Stimulated activated memory B cell treated with anti-CD40 and anti-IgM and Interleukin-4, amounts not matched to agents 10 μg/mL and 1 μg/mL and 100 μg/mL, for 72 hours (primary cell): ENCODE results near the gene RHOV.

Source experiments
- ATAC-seq: fragments of 150-1000 bp; cut with Tn5 transposase; 2 replicates; pipeline ENCODE4 v1.10.0; 2021
- H3K27ac Mint-ChIP-seq: one replicate; pipeline ENCODE4 v1.8.0; 2022; ENCODE audit warnings: mild to moderate bottlenecking, mixed read lengths
- H3K27me3 Mint-ChIP-seq: one replicate; pipeline ENCODE4 v1.8.0; 2022; ENCODE audit warnings: mixed read lengths
- H3K36me3 Mint-ChIP-seq: one replicate; pipeline ENCODE4 v1.8.0; 2022; ENCODE audit warnings: mixed read lengths
- H3K4me1 Mint-ChIP-seq: one replicate; pipeline ENCODE4 v1.8.0; 2022; ENCODE audit warnings: mixed read lengths
- H3K4me3 Mint-ChIP-seq: one replicate; pipeline ENCODE4 v1.8.0; 2022; ENCODE audit warnings: mild to moderate bottlenecking, moderate library complexity, mixed read lengths
- H3K9me3 Mint-ChIP-seq: one replicate; pipeline ENCODE4 v1.8.0; 2022; ENCODE audit warnings: mixed read lengths

RHOV gene

GRCh38 chr15:40893019-40893670 is 19.1 kb upstream of the RHOV start:
- peak overlapping the region; percentile 99 for H3K27ac Mint-ChIP-seq
- H3K27me3 Mint-ChIP-seq: no peaks in the 10 kb centered on the region
- H3K9me3 Mint-ChIP-seq: no peaks in the 10 kb centered on the region
- no peak for ATAC-seq
- peaks cover 62% of the 10 kb centered on the region for H3K4me1 Mint-ChIP-seq
- H3K36me3 Mint-ChIP-seq: peaks cover 20% of the 10 kb centered on the region
- no peak overlapping the region for H3K4me3 Mint-ChIP-seq

GRCh38 chr15:40892447-40893012 is 18.5 kb upstream of the RHOV start:
- H3K27me3 Mint-ChIP-seq: no peaks in the 10 kb centered on the region
- no peak overlapping the region for H3K27ac Mint-ChIP-seq
- peaks cover 14% of the 10 kb centered on the region for H3K36me3 Mint-ChIP-seq
- H3K4me1 Mint-ChIP-seq: peaks cover 56% of the 10 kb centered on the region
- H3K9me3 Mint-ChIP-seq: no peaks in the 10 kb centered on the region
- H3K4me3 Mint-ChIP-seq: no peak overlapping the region
- ATAC-seq: no peak

DNA sequence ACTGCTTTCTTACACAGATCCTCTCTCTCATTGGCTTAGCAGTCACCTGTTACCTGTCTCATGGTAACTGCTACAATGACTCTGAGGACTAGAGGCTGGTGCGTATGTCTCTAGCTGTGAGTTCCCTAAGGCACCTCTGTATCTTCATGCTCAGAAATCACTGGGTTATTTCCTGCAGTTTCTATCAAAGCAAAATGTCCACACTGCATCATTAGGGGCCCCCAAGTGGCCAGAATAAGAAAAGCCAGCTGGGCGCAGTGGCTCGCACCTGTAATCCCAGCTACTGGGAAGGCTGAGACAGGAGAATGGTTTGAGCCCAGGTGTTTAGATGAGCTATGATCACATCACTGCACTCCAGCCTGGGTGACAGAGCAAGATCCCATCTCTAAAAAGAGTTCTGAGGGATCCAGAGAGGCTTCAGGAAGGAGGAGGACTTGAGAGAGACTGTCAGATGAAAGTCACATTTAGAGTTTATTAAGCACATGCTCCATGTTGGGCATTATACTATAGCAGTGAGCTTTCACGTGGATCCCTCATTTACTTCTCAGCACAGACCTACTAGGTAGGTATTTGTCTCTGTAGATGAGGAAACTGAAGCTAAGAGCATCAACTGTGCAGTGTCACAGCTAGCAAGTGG is 17.9 kb upstream of the RHOV start:
- peak overlapping the region; percentile 42 for H3K27ac Mint-ChIP-seq
- H3K4me3 Mint-ChIP-seq: no peak overlapping the region
- no peaks in the 10 kb centered on the region for H3K9me3 Mint-ChIP-seq
- H3K4me1 Mint-ChIP-seq: peaks cover 50% of the 10 kb centered on the region
- peak; percentile 20 for ATAC-seq
- H3K27me3 Mint-ChIP-seq: no peaks in the 10 kb centered on the region
- peaks cover 11% of the 10 kb centered on the region for H3K36me3 Mint-ChIP-seq

GRCh38 chr15:40891138-40891537 is 17.1 kb upstream of the RHOV start:
- Mint-ChIP-seq H3K4me3 (no peak overlapping the region), H3K4me1 (peaks cover 42% of the 10 kb centered on the region), H3K9me3 (no peaks in the 10 kb centered on the region), H3K36me3 (peaks cover 3% of the 10 kb centered on the region), H3K27ac (peak overlapping the region; percentile 42), H3K27me3 (no peaks in the 10 kb centered on the region)
- ATAC-seq: no peak

DNA sequence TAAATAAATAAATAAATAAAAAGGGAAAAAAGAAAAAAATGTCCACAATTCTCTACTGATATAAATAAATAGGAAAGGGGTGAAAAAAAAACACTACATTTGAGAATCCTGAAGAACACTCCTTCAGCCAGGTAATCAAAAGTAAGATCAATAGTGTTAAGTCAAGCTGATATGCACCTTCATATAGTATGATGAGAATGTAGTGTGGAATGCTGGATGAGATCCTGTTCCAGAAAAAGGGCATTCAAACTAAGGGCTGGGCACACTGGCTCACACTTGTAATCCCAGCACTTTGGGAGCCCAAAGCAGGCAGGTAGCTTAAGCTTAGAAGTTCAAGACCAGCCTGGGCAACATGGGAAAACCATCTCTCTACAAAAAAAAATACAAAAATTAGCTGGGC is 15.1 kb upstream of the RHOV start:
- Mint-ChIP-seq H3K4me3 (no peak overlapping the region), H3K27ac (no peak overlapping the region), H3K27me3 (no peaks in the 10 kb centered on the region), H3K36me3 (no peaks in the 10 kb centered on the region), H3K9me3 (no peaks in the 10 kb centered on the region), H3K4me1 (peaks cover 24% of the 10 kb centered on the region)
- ATAC-seq: no peak

GRCh38 chr15:40886586-40886985 is 12.6 kb upstream of the RHOV start:
- no peak for ATAC-seq
- no peak overlapping the region for H3K27ac Mint-ChIP-seq
- no peaks in the 10 kb centered on the region for H3K9me3 Mint-ChIP-seq
- H3K4me3 Mint-ChIP-seq: no peak overlapping the region
- H3K4me1 Mint-ChIP-seq: peaks cover 9% of the 10 kb centered on the region
- H3K36me3 Mint-ChIP-seq: no peaks in the 10 kb centered on the region
- H3K27me3 Mint-ChIP-seq: no peaks in the 10 kb centered on the region

GRCh38 chr15:40881351-40881750 is 7.3 kb upstream of the RHOV start:
- Mint-ChIP-seq H3K9me3 (no peaks in the 10 kb centered on the region), H3K27me3 (no peaks in the 10 kb centered on the region), H3K36me3 (no peaks in the 10 kb centered on the region), H3K4me1 (peaks cover 6% of the 10 kb centered on the region), H3K27ac (no peak overlapping the region), H3K4me3 (no peak overlapping the region)
- ATAC-seq: no peak

DNA sequence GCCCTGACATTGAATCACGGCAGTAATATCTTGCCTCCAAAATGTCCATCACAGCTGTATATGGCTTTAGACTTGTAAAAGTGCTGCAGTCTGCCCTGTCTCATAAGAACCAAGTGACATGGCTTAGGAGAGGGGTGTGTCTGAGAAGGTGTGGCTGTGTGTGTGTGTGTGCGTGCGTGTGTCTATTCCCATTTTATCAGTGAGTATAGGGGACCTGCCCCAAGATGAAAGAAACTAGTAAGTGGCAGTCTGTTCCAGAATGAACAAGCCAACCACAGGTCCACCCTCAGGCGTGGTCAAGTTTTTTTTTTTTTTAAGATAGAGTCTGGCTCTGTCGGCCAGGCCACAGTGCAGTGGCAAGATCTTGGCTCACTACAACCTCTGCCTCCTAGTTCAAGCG is 5.6 kb upstream of the RHOV start:
- Mint-ChIP-seq H3K4me1 (peaks cover 6% of the 10 kb centered on the region), H3K9me3 (no peaks in the 10 kb centered on the region), H3K36me3 (no peaks in the 10 kb centered on the region), H3K27ac (no peak overlapping the region), H3K4me3 (no peak overlapping the region), H3K27me3 (no peaks in the 10 kb centered on the region)
- no peak for ATAC-seq

- ATAC-seq: peak; percentile 84
- H3K4me3 Mint-ChIP-seq: no peak overlapping the region
- H3K27ac Mint-ChIP-seq: peak overlapping the region; percentile 79
- no peaks in the 10 kb centered on the region for H3K27me3 Mint-ChIP-seq
- H3K36me3 Mint-ChIP-seq: no peaks in the 10 kb centered on the region
- peaks cover 12% of the 10 kb centered on the region for H3K4me1 Mint-ChIP-seq
- H3K9me3 Mint-ChIP-seq: no peaks in the 10 kb centered on the region
Observed at GRCh38 chr15:40878785-40879184, 4.8 kb upstream of the RHOV start.

- no peak overlapping the region for H3K27ac Mint-ChIP-seq
- ATAC-seq: no peak
- H3K27me3 Mint-ChIP-seq: no peaks in the 10 kb centered on the region
- H3K9me3 Mint-ChIP-seq: no peaks in the 10 kb centered on the region
- no peak overlapping the region for H3K4me3 Mint-ChIP-seq
- H3K4me1 Mint-ChIP-seq: peaks cover 19% of the 10 kb centered on the region
- no peaks in the 10 kb centered on the region for H3K36me3 Mint-ChIP-seq
Observed at GRCh38 chr15:40877694-40878093, 3.7 kb upstream of the RHOV start.

GRCh38 chr15:40875991-40876730 is 2.1 kb upstream of the RHOV start:
- no peaks in the 10 kb centered on the region for H3K36me3 Mint-ChIP-seq
- H3K27ac Mint-ChIP-seq: no peak overlapping the region
- no peaks in the 10 kb centered on the region for H3K9me3 Mint-ChIP-seq
- peaks cover 34% of the 10 kb centered on the region for H3K4me1 Mint-ChIP-seq
- no peak for ATAC-seq
- no peaks in the 10 kb centered on the region for H3K27me3 Mint-ChIP-seq
- no peak overlapping the region for H3K4me3 Mint-ChIP-seq

DNA sequence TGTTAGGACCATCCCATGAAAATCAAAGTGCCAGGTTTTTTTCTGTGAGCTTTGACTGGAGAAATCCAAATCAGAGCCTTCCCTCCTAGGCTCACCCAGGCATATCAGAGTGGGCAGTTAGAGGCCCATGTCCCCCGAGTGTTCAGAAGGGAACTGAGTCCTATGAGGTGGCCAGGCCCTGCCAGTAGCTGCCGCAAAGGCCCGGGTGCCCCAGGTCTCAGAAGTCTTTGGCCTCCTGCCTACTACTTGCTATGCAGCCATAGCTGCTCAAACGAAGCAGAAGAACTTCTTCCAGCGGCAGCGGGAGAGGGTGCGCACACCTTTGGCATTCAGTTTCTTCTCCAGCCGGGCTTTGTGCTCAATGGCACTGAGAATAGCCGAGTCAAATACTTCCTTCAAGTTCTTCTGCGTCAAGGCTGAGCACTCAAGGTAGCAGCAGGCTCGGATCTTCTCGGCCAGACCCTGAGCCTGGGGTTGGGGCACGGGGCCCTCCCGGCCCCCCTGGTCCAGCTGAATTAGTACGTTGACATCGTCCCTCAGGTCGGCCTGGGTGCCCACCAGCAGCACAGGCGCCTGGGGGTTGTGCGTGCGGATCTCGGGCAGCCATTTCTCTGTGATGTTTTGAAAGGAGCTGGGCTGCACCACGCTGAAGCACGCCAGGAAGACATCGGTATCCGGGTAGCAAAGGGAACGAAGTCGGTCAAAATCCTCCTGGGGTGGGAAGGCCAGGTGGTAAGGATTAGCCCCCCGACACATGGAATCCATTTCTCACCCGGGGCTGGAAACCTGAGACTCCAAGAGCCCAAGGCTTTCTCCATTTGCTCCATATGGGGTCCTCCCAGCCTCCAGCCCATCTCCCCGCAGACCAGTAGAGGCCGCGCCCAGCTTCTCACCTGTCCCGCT is 992 bp downstream of the RHOV start:
- Mint-ChIP-seq H3K4me3 (peak overlapping the region; percentile 81), H3K27ac (peak overlapping the region; percentile 60), H3K36me3 (no peaks in the 10 kb centered on the region), H3K27me3 (no peaks in the 10 kb centered on the region), H3K4me1 (peaks cover 38% of the 10 kb centered on the region), H3K9me3 (no peaks in the 10 kb centered on the region)
- no peak for ATAC-seq

GRCh38 chr15:40871749-40872617 is 2.1 kb downstream of the RHOV start:
- Mint-ChIP-seq H3K27ac (peak overlapping the region; percentile 60), H3K36me3 (no peaks in the 10 kb centered on the region), H3K9me3 (no peaks in the 10 kb centered on the region), H3K4me3 (peak overlapping the region; percentile 47), H3K27me3 (no peaks in the 10 kb centered on the region), H3K4me1 (peaks cover 38% of the 10 kb centered on the region)
- peak; percentile 65 for ATAC-seq

- Mint-ChIP-seq H3K36me3 (no peaks in the 10 kb centered on the region), H3K27ac (peak overlapping the region; percentile 49), H3K4me1 (peaks cover 38% of the 10 kb centered on the region)
Observed at GRCh38 chr15:40870716-40871115, 3.3 kb downstream of the RHOV start.

More at GRCh38 chr15:40870716-40871115, 3.3 kb downstream of the RHOV start:
- Mint-ChIP-seq H3K27me3 (no peaks in the 10 kb centered on the region), H3K9me3 (no peaks in the 10 kb centered on the region), H3K4me3 (no peak overlapping the region)
- no peak for ATAC-seq
